Measurements from ENCODE around the gene KLF7.

DNA sequence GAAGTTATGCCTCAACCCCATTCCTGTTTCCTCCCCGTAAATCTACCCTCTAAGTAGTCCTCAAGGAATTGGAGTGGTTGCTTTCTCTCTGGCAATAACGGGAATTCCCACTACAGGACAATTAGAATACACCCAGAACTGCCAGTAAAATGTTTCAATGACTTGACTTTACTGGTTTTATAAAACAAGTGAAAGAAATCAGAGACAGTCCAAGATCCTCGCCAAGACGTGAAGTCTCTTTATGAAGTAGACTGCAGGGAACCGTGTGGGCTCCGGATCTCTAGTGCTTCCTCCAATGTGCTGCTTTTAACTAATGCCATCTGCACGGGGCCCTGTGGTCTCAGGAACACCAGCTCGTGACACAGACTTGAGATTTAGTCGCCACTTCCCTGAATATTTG is 125.1 kb downstream of the KLF7 start:
- TF ChIP-seq CTCF (IDR thresholded peaks at IDR 0.05): no peak
- no peak for TF ChIP-seq POLR2AphosphoS5 (IDR thresholded peaks at IDR 0.05; ENCODE audit: insufficient read depth in 1 of 2, low read depth in 1 of 2)
